ENCODE measurements around the gene CIAO3. TPM values are rescaled to one million over a fixed set of nuclear protein-coding genes. Genes with fewer than 3 reads are reported as not detected.

Gene CIAO3
- total RNA-seq, 2 donors from 2014 or later = 25.4 to 26.4 TPM

GRCh38 chr16:749010-749409 is 8.2 kb upstream of the CIAO3 start:
- DNase-seq (no peak), ATAC-seq (no peak)
- TF ChIP-seq CTCF (IDR thresholded peaks at IDR 0.05) = no peak
- TF ChIP-seq POLR2A (IDR thresholded peaks at IDR 0.05) = no peak
- H3K9me3 ChIP-seq = no peaks in the 10 kb centered on the region
- 68 to 73% methylated on average over 6 of the region's 6 CpGs for WGBS, 2 donors
- peaks cover 6% of the 10 kb centered on the region for H3K4me1 ChIP-seq
- H3K27me3 ChIP-seq = no peaks in the 10 kb centered on the region
- no peak overlapping the region for H3K4me3 ChIP-seq
- H3K27ac ChIP-seq = no peak overlapping the region
- intact Hi-C loops (cut with DNase I) = no loop called here
- H3K36me3 ChIP-seq (replicated peaks in 1 of 2; ENCODE audit: insufficient read depth in 1 of 2, low read depth in 2 of 2) = no peaks in the 10 kb centered on the region

GRCh38 chr16:747978-748746 is 7.4 kb upstream of the CIAO3 start:
- H3K27me3 ChIP-seq = no peaks in the 10 kb centered on the region
- H3K27ac ChIP-seq = no peak overlapping the region
- peaks cover 6% of the 10 kb centered on the region for H3K4me1 ChIP-seq
- H3K36me3 ChIP-seq (replicated peaks in 1 of 2; ENCODE audit: insufficient read depth in 1 of 2, low read depth in 2 of 2) = no peaks in the 10 kb centered on the region
- DNase-seq = no peak
- ATAC-seq = no peak
- no peak overlapping the region for H3K4me3 ChIP-seq
- intact Hi-C loops (cut with DNase I) = no loop called here
- no peak for TF ChIP-seq POLR2A (IDR thresholded peaks at IDR 0.05)
- TF ChIP-seq CTCF (IDR thresholded peaks at IDR 0.05) = no peak
- H3K9me3 ChIP-seq = no peaks in the 10 kb centered on the region
- 56 to 72% methylated on average over 10 to 39 of the region's 39 CpGs for WGBS, 2 donors

GRCh38 chr16:746637-747036 is 5.8 kb upstream of the CIAO3 start:
- no peak for ATAC-seq
- Histone ChIP-seq H3K9me3 (no peaks in the 10 kb centered on the region), H3K36me3 (replicated peaks in 1 of 2; ENCODE audit: insufficient read depth in 1 of 2, low read depth in 2 of 2) (no peaks in the 10 kb centered on the region), H3K4me1 (peaks cover 3% of the 10 kb centered on the region), H3K4me3 (no peak overlapping the region), H3K27me3 (no peaks in the 10 kb centered on the region), H3K27ac (no peak overlapping the region)
- DNase-seq = no peak
- TF ChIP-seq CTCF (IDR thresholded peaks at IDR 0.05) (no peak), POLR2A (IDR thresholded peaks at IDR 0.05) (no peak)
- intact Hi-C loops (cut with DNase I) = no loop called here
- 33 to 57% methylated on average over 1 to 13 of the region's 13 CpGs for WGBS, 2 donors

- ATAC-seq = no peak
- Histone ChIP-seq H3K4me1 (peaks cover 10% of the 10 kb centered on the region), H3K27ac (no peak overlapping the region), H3K4me3 (no peak overlapping the region), H3K9me3 (no peaks in the 10 kb centered on the region), H3K36me3 (replicated peaks in 1 of 2; ENCODE audit: insufficient read depth in 1 of 2, low read depth in 2 of 2) (no peaks in the 10 kb centered on the region), H3K27me3 (no peaks in the 10 kb centered on the region)
- 1 to 8% methylated on average over 4 to 14 of the region's 14 CpGs for WGBS, 2 donors
- intact Hi-C loops (cut with DNase I) = no loop called here
- peak in 1 of 4 donors; percentile 46 for DNase-seq
- TF ChIP-seq CTCF (IDR thresholded peaks at IDR 0.05) (peak in 3 of 7 experiments; percentile 11 to 32 (median 14)), POLR2A (IDR thresholded peaks at IDR 0.05) (no peak)
These were observed 4.9 kb upstream of the CIAO3 start for GRCh38 chr16:745739-746138.
